GM23248 (cell line): ENCODE measurements around the gene PKLR. TPM values are rescaled to one million over a fixed set of nuclear protein-coding genes. Genes with fewer than 3 reads are reported as not detected.

ENCODE experiments used
- DNase-seq: peaks from one replicate; pipeline ENCODE4 v3.0.0-alpha.2; 2015
- H2AFZ ChIP-seq: fragments of 200-600 bp; sonication (generic); 2 replicates; pipeline ENCODE4 v1.6.1; 2016; ENCODE audit warnings: antibody characterized with exemption
- H3F3A ChIP-seq: fragments of 200-600 bp; sonication (generic); 2 replicates; pipeline ENCODE4 v1.6.1; 2016; ENCODE audit warnings: mild to moderate bottlenecking, antibody characterized with exemption, mixed run types; ENCODE audit not compliant: insufficient read depth
- H3K27ac ChIP-seq: fragments of 200-600 bp; sonication (generic); 2 replicates; pipeline ENCODE4 v1.5.1; 2016; ENCODE audit warnings: mild to moderate bottlenecking
- H3K27me3 ChIP-seq: fragments of 200-600 bp; sonication (generic); replicated peaks from 2 replicates; pipeline ENCODE4 v1.6.1; 2016; ENCODE audit warnings: mild to moderate bottlenecking; ENCODE audit not compliant: insufficient read depth
- H3K36me3 ChIP-seq: fragments of 200-600 bp; sonication (generic); 2 replicates; pipeline ENCODE4 v1.6.1; 2016; ENCODE audit warnings: low read depth, mild to moderate bottlenecking
- H3K4me1 ChIP-seq: fragments of 200-600 bp; sonication (generic); 2 replicates; pipeline ENCODE4 v1.6.1; 2016; ENCODE audit warnings: mild to moderate bottlenecking; ENCODE audit not compliant: insufficient read depth
- H3K4me2 ChIP-seq: fragments of 200-600 bp; sonication (generic); one replicate; pipeline ENCODE4 v1.6.1; 2016; ENCODE audit warnings: mild to moderate bottlenecking; ENCODE audit not compliant: unreplicated experiment
- H3K4me3 ChIP-seq: fragments of 200-600 bp; sonication (generic); 2 replicates; pipeline ENCODE4 v1.5.1; 2016; ENCODE audit warnings: mild to moderate bottlenecking
- H3K79me2 ChIP-seq: fragments of 200-600 bp; sonication (generic); 2 replicates; pipeline ENCODE4 v1.6.1; 2016; ENCODE audit warnings: mild to moderate bottlenecking; ENCODE audit not compliant: insufficient read depth
- H3K9ac ChIP-seq: fragments of 200-600 bp; sonication (generic); 2 replicates; pipeline ENCODE4 v1.6.1; 2016; ENCODE audit warnings: mild to moderate bottlenecking
- H3K9me2 ChIP-seq: fragments of 200-600 bp; sonication (generic); 2 replicates; pipeline ENCODE4 v1.6.1; 2016; ENCODE audit warnings: mixed run types, mild to moderate bottlenecking, moderate library complexity; ENCODE audit not compliant: insufficient read depth
- H3K9me3 ChIP-seq: fragments of 200-600 bp; sonication (generic); one replicate; pipeline ENCODE4 v1.6.1; 2017; ENCODE audit warnings: low read depth
- H4K20me1 ChIP-seq: fragments of 200-600 bp; sonication (generic); 2 replicates; pipeline ENCODE4 v1.6.0; 2016; ENCODE audit not compliant: insufficient read depth
- EZH2 ChIP-seq: fragments of 200-600 bp; sonication (generic); IDR thresholded peaks from 2 replicates; pipeline ENCODE4 v1.6.1; 2018; ENCODE audit warnings: antibody characterized with exemption, mild to moderate bottlenecking; ENCODE audit not compliant: insufficient read depth, poor library complexity, severe bottlenecking
- EZH2phosphoT487 ChIP-seq: fragments of 200-600 bp; sonication (generic); IDR thresholded peaks from 2 replicates; pipeline ENCODE4 v1.6.1; 2018; ENCODE audit warnings: antibody characterized with exemption, moderate library complexity, mild to moderate bottlenecking, low read depth; ENCODE audit not compliant: insufficient read depth
- WGBS, 2 experiments: methylation state at CpG; one replicate each; pipeline ENCODE4 v1.1.6; 2015 to 2017; ENCODE audit warnings: low lambda C conversion rate in 2 of 2, low coverage in 1 of 2; ENCODE audit errors: missing lambda C conversion rate in 2 of 2; 5-methylcytosine and 5-hydroxymethylcytosine counted together
- in situ Hi-C: fragments of 300-500 bp; cut with MboI; formaldehyde crosslinking; loops from 2 replicates; pipeline ENCODE4 v1.15.0; 2020
- polyA plus RNA-seq: library from polyadenylated mRNA; unstranded; fragments of >200 nt; fragmentation: Nextera tagmentation; extraction: Ambion mirVana; gene quantifications from 2 replicates; pipeline ENCODE4 v1.2.1, GENCODE V29; 2016
- total RNA-seq: library from RNA; depleted of rRNA; stranded (reverse); fragments of >200 nt; shearing (Covaris generic); gene quantifications from 2 replicates; pipeline ENCODE4 v1.2.3, GENCODE V29; 2014

Gene PKLR
- total and polyA plus RNA-seq, 2 experiments from 2014 or later = not detected

DNA sequence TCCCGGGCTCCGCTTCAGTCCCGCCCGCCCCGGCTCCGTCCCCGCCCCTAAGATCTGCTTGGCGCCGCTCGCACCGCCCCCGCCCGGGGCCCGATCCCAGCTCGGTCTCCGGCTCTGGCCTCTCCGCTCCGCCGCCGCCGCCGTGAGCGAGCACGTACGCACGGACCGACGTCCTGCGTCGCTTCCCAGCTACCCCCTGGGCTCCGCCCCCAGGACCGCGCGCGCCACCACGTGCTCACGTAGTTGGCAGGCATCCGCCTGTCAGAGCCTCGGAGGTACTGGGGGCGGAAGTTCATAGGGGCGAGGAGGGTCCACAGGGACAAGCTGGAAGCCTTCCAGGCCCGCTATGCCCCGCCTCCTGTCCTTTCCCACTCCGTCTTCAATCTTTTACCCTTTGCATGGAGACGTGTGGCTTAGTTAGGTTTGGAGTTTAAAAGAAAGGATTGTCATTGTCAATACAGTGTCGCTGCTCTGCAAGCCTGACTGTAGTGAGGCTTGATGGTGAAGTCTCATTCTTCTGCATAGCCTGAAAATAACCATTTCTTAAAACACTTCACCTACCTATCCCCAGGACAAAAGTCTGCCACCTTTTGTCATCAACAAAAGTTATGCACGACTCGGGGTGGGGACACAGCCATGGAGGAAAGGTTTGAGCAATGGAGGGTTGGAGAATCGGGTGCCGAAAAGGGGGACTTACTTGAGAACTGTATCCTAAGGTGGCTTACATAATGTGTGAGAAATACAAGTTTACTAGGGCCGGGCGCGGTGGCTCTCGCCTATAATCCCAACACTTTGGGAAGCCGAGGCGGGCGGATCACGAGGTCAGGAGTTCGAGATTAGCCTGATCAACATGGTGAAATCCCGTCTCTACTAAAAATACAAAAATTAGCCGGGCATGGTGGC lies 27.6 kb downstream of the PKLR start, which contains the start of gene CLK2:
Gene CLK2 (minus strand): TSS at position 162 of the 903 bp plus-strand sequence. CDS start 2,527 bp downstream, outside the sequence.
- H3K9ac ChIP-seq = peak within 1 kb of the TSS; percentile 91
- peak within 1 kb of the TSS; percentile 85 for H3K27ac ChIP-seq
- peak within 1 kb of the TSS; percentile 98 for H2AFZ ChIP-seq
- peaks cover 21% of the 10 kb centered on the region for H3F3A ChIP-seq
- TF ChIP-seq EZH2phosphoT487 (no peak), EZH2 (no peak)
- H3K79me2 ChIP-seq = peaks cover 42% of the 10 kb centered on the region
- H3K36me3 ChIP-seq = peaks cover 14% of the 10 kb centered on the region
- H3K4me2 ChIP-seq = peak within 1 kb of the TSS; percentile 94
- no peaks in the 10 kb centered on the region for H3K9me3 ChIP-seq
- peak within 1 kb of the TSS; percentile 88 for H3K4me3 ChIP-seq
- no peaks in the 10 kb centered on the region for H3K9me2 ChIP-seq
- peaks cover 5% of the 10 kb centered on the region for H4K20me1 ChIP-seq
- in situ Hi-C loops = no loop called here
- peak; percentile 98 for DNase-seq
- WGBS, 2 experiments = 14 to 33% methylated on average over 26 to 61 of the region's 61 CpGs
- no peaks in the 10 kb centered on the region for H3K27me3 ChIP-seq
- peaks cover 12% of the 10 kb centered on the region for H3K4me1 ChIP-seq

DNA sequence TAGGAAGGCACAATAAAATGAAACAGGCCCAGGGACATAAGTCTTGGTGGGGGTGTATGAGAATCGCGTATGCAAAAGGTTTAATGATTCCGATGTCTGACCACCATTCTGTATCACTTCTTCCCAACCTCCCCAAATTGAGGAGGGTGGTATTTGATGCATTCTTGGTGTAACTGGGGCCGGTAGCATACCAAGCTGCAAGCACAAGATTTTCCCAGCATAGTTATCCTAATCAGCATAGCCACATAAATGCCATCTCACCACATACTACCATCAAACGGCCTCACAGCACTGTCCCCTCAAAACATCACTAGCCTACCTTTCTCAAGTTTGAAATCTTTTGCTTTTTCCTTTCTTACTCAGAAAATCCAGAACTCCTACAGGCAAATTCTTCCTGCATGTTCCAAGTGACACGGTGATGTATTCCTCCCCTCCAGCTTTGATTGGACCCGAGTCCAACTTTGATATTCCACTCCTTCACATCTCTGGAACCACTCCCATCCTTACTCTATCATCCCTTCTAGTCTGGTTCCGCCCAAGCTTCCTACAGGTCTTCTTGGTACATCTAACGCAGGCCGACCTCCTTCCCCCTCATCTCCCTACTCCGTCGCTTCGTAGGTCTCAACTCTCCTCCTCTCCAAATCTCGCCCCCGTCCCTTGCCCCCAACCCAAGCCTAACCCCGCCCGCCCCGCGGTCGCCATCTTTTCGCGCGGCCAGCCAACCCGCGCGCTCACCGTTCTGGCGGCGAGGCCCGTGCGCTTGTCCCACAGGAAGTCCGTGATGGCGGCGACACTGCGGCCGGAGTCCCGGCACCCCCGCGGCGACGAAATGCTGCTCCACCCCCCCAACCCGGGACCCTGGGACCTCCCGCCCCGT lies 28.5 kb downstream of the PKLR start:
- Histone ChIP-seq H4K20me1 (peaks cover 5% of the 10 kb centered on the region), H2AFZ (peak overlapping the region; percentile 98), H3K9me2 (no peaks in the 10 kb centered on the region), H3K27me3 (no peaks in the 10 kb centered on the region), H3K4me3 (peak overlapping the region; percentile 88), H3F3A (peaks cover 25% of the 10 kb centered on the region), H3K79me2 (peaks cover 51% of the 10 kb centered on the region), H3K9ac (peak overlapping the region; percentile 91), H3K27ac (peak overlapping the region; percentile 85), H3K36me3 (peaks cover 23% of the 10 kb centered on the region), H3K9me3 (no peaks in the 10 kb centered on the region), H3K4me2 (peak overlapping the region; percentile 94), H3K4me1 (peaks cover 12% of the 10 kb centered on the region)
- DNase-seq = peak; percentile 86
- 1 to 4% methylated on average over 25 to 44 of the region's 44 CpGs for WGBS, 2 experiments
- in situ Hi-C loops = no loop called here
- TF ChIP-seq EZH2phosphoT487 (no peak), EZH2 (no peak)

GRCh38 chr1:155269381-155269780 lies 31.9 kb downstream of the PKLR start:
- Histone ChIP-seq H3K36me3 (peaks cover 54% of the 10 kb centered on the region), H3K4me1 (peaks cover 12% of the 10 kb centered on the region), H2AFZ (no peak overlapping the region), H3K4me2 (no peak overlapping the region), H3K9me3 (no peaks in the 10 kb centered on the region), H3K27me3 (no peaks in the 10 kb centered on the region), H3F3A (peaks cover 56% of the 10 kb centered on the region), H3K79me2 (peaks cover 57% of the 10 kb centered on the region), H3K9me2 (no peaks in the 10 kb centered on the region), H3K9ac (no peak overlapping the region), H3K4me3 (no peak overlapping the region), H3K27ac (no peak overlapping the region), H4K20me1 (peaks cover 5% of the 10 kb centered on the region)
- TF ChIP-seq EZH2 (no peak), EZH2phosphoT487 (no peak)
- WGBS, 2 experiments = 87 to 88% methylated on average over 21 of the region's 21 CpGs
- in situ Hi-C loops = no loop called here
- no peak for DNase-seq

GRCh38 chr1:155268630-155269029 lies 32.6 kb downstream of the PKLR start:
- 84 to 90% methylated on average over 9 to 21 of the region's 21 CpGs for whole genome bisulfite sequencing, 2 experiments
- H3K27ac ChIP-seq = no peak overlapping the region
- no peaks in the 10 kb centered on the region for H3K9me3 ChIP-seq
- no peak overlapping the region for H3K9ac ChIP-seq
- peaks cover 5% of the 10 kb centered on the region for H4K20me1 ChIP-seq
- TF ChIP-seq EZH2 = no peak
- TF ChIP-seq EZH2phosphoT487 = no peak
- no peak overlapping the region for H3K4me3 ChIP-seq
- H2AFZ ChIP-seq = no peak overlapping the region
- H3K36me3 ChIP-seq = peaks cover 61% of the 10 kb centered on the region
- no peaks in the 10 kb centered on the region for H3K27me3 ChIP-seq
- H3K4me2 ChIP-seq = no peak overlapping the region
- H3K4me1 ChIP-seq = peaks cover 9% of the 10 kb centered on the region
- in situ Hi-C loops = no loop called here
- H3F3A ChIP-seq = peaks cover 63% of the 10 kb centered on the region
- no peak for DNase-seq
- no peaks in the 10 kb centered on the region for H3K9me2 ChIP-seq
- peaks cover 57% of the 10 kb centered on the region for H3K79me2 ChIP-seq
